Fibroblast of lung (primary cell): ENCODE data around the gene MED26.

ENCODE experiments used
- CTCF ChIP-seq, 2 donors: IDR thresholded peaks in 1 of 2; conservative IDR thresholded peaks in 1 of 2; 1 replicate in 1 of 2; 2 replicates in 1 of 2; pipeline ENCODE4 v1.5.1; 2011 to 2012; ENCODE audit warnings: low read length in 2 of 2, control low read depth in 1 of 2, inconsistent platforms in 1 of 2, low read depth in 1 of 2, mild to moderate bottlenecking in 1 of 2
- EZH2 ChIP-seq: IDR thresholded peaks from 2 replicates; pipeline ENCODE4 v1.5.1; 2012; ENCODE audit warnings: low read length, control low read depth, mild to moderate bottlenecking; ENCODE audit errors: missing control alignments

- TF ChIP-seq EZH2 (no peak), CTCF (conservative IDR thresholded peaks at IDR 0.05 in 1 of 2, IDR thresholded peaks at IDR 0.05 in 1 of 2; ENCODE audit: low read depth in 1 of 2, low read length in 2 of 2) (no peak)
Measured at GRCh38 chr19:16525751-16526481, 102.1 kb downstream of the MED26 start.
